Activated CD4-positive, alpha-beta T cell treated with anti-CD3 and anti-CD28 coated beads, Interleukin-2, amount 10 ng/mL, durations not matched to agents 24 days and 14 days (primary cell): ENCODE results near the gene RPTOR. TPM values are rescaled to one million over a fixed set of nuclear protein-coding genes. Genes with fewer than 3 reads are reported as not detected.
"Not testable (repeated sequence)": the region's sequence is repeated elsewhere in the genome, so short reads cannot be mapped to it uniquely, and the experiment has no call there.

Experiments
- DNase-seq: peaks from one replicate; pipeline ENCODE4 v3.0.0; 2022
- H3K27ac Mint-ChIP-seq: one replicate; pipeline ENCODE4 v1.8.0; 2022; ENCODE audit warnings: mild to moderate bottlenecking, mixed read lengths
- H3K27me3 Mint-ChIP-seq: one replicate; pipeline ENCODE4 v1.8.0; 2022; ENCODE audit warnings: mixed read lengths
- H3K36me3 Mint-ChIP-seq: one replicate; pipeline ENCODE4 v1.8.0; 2022; ENCODE audit warnings: low read depth, mild to moderate bottlenecking, mixed read lengths
- H3K4me1 Mint-ChIP-seq: one replicate; pipeline ENCODE4 v1.8.0; 2021; ENCODE audit warnings: mixed read lengths
- H3K4me3 Mint-ChIP-seq: one replicate; pipeline ENCODE4 v1.8.0; 2022; ENCODE audit warnings: mild to moderate bottlenecking, moderate library complexity, mixed read lengths
- H3K9me3 Mint-ChIP-seq: one replicate; pipeline ENCODE4 v1.8.0; 2021; ENCODE audit warnings: mixed read lengths
- intact Hi-C: fragments of 100-400 bp; cut with micrococcal nuclease; formaldehyde crosslinking; loops from one replicate; pipeline ENCODE4 v1.15.1; 2023
- total RNA-seq: library from RNA; stranded (reverse); gene quantifications from 2 replicates; pipeline ENCODE4 v1.2.3, GENCODE V29; 2022

Gene RPTOR
- total RNA-seq, 1 donor from 2014 or later, result 67.2 TPM

- Mint-ChIP-seq H3K27ac (peak overlapping the region; percentile 49), H3K4me1 (peaks cover 54% of the 10 kb centered on the region), H3K4me3 (peak overlapping the region; percentile 22)
Measured at GRCh38 chr17:80744725-80745124, 200.1 kb downstream of the RPTOR start.

GRCh38 chr17:80745183-80745582, 200.5 kb downstream of the RPTOR start:
- Mint-ChIP-seq H3K36me3 (peaks cover 36% of the 10 kb centered on the region), H3K9me3 (peaks cover 8% of the 10 kb centered on the region), H3K4me1 (peaks cover 50% of the 10 kb centered on the region), H3K27ac (peak overlapping the region; percentile 49), H3K27me3 (no peaks in the 10 kb centered on the region), H3K4me3 (peak overlapping the region; percentile 22)
- intact Hi-C loops, result no loop called here
- no peak for DNase-seq

More at GRCh38 chr17:80744725-80745124, 200.1 kb downstream of the RPTOR start:
- peaks cover 39% of the 10 kb centered on the region for H3K36me3 Mint-ChIP-seq
- intact Hi-C loops, H3K9me3 Mint-ChIP-seq, H3K27me3 Mint-ChIP-seq, DNase-seq: not testable (repeated sequence)

GRCh38 chr17:80746262-80746935, 201.8 kb downstream of the RPTOR start:
- no peaks in the 10 kb centered on the region for H3K27me3 Mint-ChIP-seq
- no peak overlapping the region for H3K4me3 Mint-ChIP-seq
- H3K36me3 Mint-ChIP-seq, result peaks cover 38% of the 10 kb centered on the region
- intact Hi-C loops, result no loop called here
- DNase-seq, result no peak
- peaks cover under 1% of the 10 kb centered on the region for H3K9me3 Mint-ChIP-seq
- H3K4me1 Mint-ChIP-seq, result peaks cover 52% of the 10 kb centered on the region
- peak overlapping the region; percentile 69 for H3K27ac Mint-ChIP-seq

- intact Hi-C loops, result no loop called here
- DNase-seq, result no peak
- peak overlapping the region; percentile 65 for H3K27ac Mint-ChIP-seq
- no peaks in the 10 kb centered on the region for H3K27me3 Mint-ChIP-seq
- no peak overlapping the region for H3K4me3 Mint-ChIP-seq
- H3K4me1 Mint-ChIP-seq, result peaks cover 51% of the 10 kb centered on the region
- no peaks in the 10 kb centered on the region for H3K9me3 Mint-ChIP-seq
- peaks cover 38% of the 10 kb centered on the region for H3K36me3 Mint-ChIP-seq
Measured at GRCh38 chr17:80747469-80747868, 202.8 kb downstream of the RPTOR start.

GRCh38 chr17:80749611-80750010, 205.0 kb downstream of the RPTOR start:
- H3K4me3 Mint-ChIP-seq, result no peak overlapping the region
- no peaks in the 10 kb centered on the region for H3K27me3 Mint-ChIP-seq
- no peaks in the 10 kb centered on the region for H3K9me3 Mint-ChIP-seq
- no peak for DNase-seq
- H3K27ac Mint-ChIP-seq, result peak overlapping the region; percentile 45
- intact Hi-C loops, result no loop called here
- H3K4me1 Mint-ChIP-seq, result peaks cover 55% of the 10 kb centered on the region
- H3K36me3 Mint-ChIP-seq, result peaks cover 48% of the 10 kb centered on the region

- intact Hi-C loops, result no loop called here
- Mint-ChIP-seq H3K27me3 (no peaks in the 10 kb centered on the region), H3K9me3 (no peaks in the 10 kb centered on the region), H3K36me3 (peaks cover 50% of the 10 kb centered on the region), H3K4me3 (peak overlapping the region; percentile 41), H3K4me1 (peaks cover 52% of the 10 kb centered on the region), H3K27ac (peak overlapping the region; percentile 74)
- no peak for DNase-seq
Measured at GRCh38 chr17:80750263-80750662, 205.6 kb downstream of the RPTOR start.

- Mint-ChIP-seq H3K4me1 (peaks cover 55% of the 10 kb centered on the region), H3K4me3 (peak overlapping the region; percentile 65)
Measured at GRCh38 chr17:80751070-80751945, 206.7 kb downstream of the RPTOR start.

GRCh38 chr17:80751946-80752581, 207.4 kb downstream of the RPTOR start:
- intact Hi-C loops, result loop anchor here (1.0 kb wide), 1 partner anchor 7 kb away; no protein-coding TSS in a partner anchor

More at GRCh38 chr17:80751070-80751945, 206.7 kb downstream of the RPTOR start:
- Mint-ChIP-seq H3K27ac (peak overlapping the region; percentile 93), H3K9me3 (no peaks in the 10 kb centered on the region), H3K27me3 (no peaks in the 10 kb centered on the region), H3K36me3 (peaks cover 54% of the 10 kb centered on the region)
- intact Hi-C loops, result loop anchor here (1.0 kb wide), 1 partner anchor 8 kb away; no protein-coding TSS in a partner anchor
- DNase-seq, result no peak

GRCh38 chr17:80753685-80754345, 209.2 kb downstream of the RPTOR start:
- intact Hi-C loops, result no loop called here
- Mint-ChIP-seq H3K4me3 (no peak overlapping the region), H3K27me3 (no peaks in the 10 kb centered on the region), H3K36me3 (peaks cover 62% of the 10 kb centered on the region), H3K9me3 (no peaks in the 10 kb centered on the region), H3K27ac (peak overlapping the region; percentile 62), H3K4me1 (peaks cover 59% of the 10 kb centered on the region)
- no peak for DNase-seq

More at GRCh38 chr17:80751946-80752581, 207.4 kb downstream of the RPTOR start:
- no peaks in the 10 kb centered on the region for H3K27me3 Mint-ChIP-seq
- no peak for DNase-seq
- H3K4me1 Mint-ChIP-seq, result peaks cover 52% of the 10 kb centered on the region
- no peaks in the 10 kb centered on the region for H3K9me3 Mint-ChIP-seq
- peaks cover 56% of the 10 kb centered on the region for H3K36me3 Mint-ChIP-seq
- H3K27ac Mint-ChIP-seq, result peak overlapping the region; percentile 93
- peak overlapping the region; percentile 65 for H3K4me3 Mint-ChIP-seq

- no peaks in the 10 kb centered on the region for H3K9me3 Mint-ChIP-seq
- H3K27ac Mint-ChIP-seq, result no peak overlapping the region
- H3K36me3 Mint-ChIP-seq, result peaks cover 63% of the 10 kb centered on the region
- DNase-seq, result no peak
- H3K4me3 Mint-ChIP-seq, result no peak overlapping the region
- no peaks in the 10 kb centered on the region for H3K27me3 Mint-ChIP-seq
- intact Hi-C loops, result no loop called here
- H3K4me1 Mint-ChIP-seq, result peaks cover 68% of the 10 kb centered on the region
Measured at GRCh38 chr17:80754846-80755245, 210.2 kb downstream of the RPTOR start.

- Mint-ChIP-seq H3K27me3 (no peaks in the 10 kb centered on the region), H3K9me3 (no peaks in the 10 kb centered on the region), H3K36me3 (peaks cover 59% of the 10 kb centered on the region), H3K4me3 (no peak overlapping the region), H3K4me1 (peaks cover 69% of the 10 kb centered on the region), H3K27ac (peak overlapping the region; percentile 34)
- intact Hi-C loops, result no loop called here
- no peak for DNase-seq
Measured at GRCh38 chr17:80755650-80756405, 211.2 kb downstream of the RPTOR start.

GRCh38 chr17:80758481-80759376, 214.1 kb downstream of the RPTOR start:
- peaks cover 73% of the 10 kb centered on the region for H3K4me1 Mint-ChIP-seq
- intact Hi-C loops, result loop anchor here (1.0 to 2.0 kb wide), 2 partner anchors 7 to 22 kb away; no protein-coding TSS in a partner anchor
- peak overlapping the region; percentile 56 for H3K4me3 Mint-ChIP-seq
- H3K9me3 Mint-ChIP-seq, result no peaks in the 10 kb centered on the region
- no peaks in the 10 kb centered on the region for H3K27me3 Mint-ChIP-seq
- H3K27ac Mint-ChIP-seq, result peak overlapping the region; percentile 94
- DNase-seq, result peak; percentile 79
- peaks cover 46% of the 10 kb centered on the region for H3K36me3 Mint-ChIP-seq
